Dedifferentiated amniotic fluid mesenchymal stem cell (primary cell): ENCODE measurements around the gene GLRA3.
A peak's percentile ranks its signal among the peaks of the same experiment; 100 is the strongest.

Source experiments
- DNase-seq: peaks from one replicate; pipeline ENCODE4 v3.0.0-alpha.2; 2016; ENCODE audit errors: extremely low spot score

Gene GLRA3

DNA sequence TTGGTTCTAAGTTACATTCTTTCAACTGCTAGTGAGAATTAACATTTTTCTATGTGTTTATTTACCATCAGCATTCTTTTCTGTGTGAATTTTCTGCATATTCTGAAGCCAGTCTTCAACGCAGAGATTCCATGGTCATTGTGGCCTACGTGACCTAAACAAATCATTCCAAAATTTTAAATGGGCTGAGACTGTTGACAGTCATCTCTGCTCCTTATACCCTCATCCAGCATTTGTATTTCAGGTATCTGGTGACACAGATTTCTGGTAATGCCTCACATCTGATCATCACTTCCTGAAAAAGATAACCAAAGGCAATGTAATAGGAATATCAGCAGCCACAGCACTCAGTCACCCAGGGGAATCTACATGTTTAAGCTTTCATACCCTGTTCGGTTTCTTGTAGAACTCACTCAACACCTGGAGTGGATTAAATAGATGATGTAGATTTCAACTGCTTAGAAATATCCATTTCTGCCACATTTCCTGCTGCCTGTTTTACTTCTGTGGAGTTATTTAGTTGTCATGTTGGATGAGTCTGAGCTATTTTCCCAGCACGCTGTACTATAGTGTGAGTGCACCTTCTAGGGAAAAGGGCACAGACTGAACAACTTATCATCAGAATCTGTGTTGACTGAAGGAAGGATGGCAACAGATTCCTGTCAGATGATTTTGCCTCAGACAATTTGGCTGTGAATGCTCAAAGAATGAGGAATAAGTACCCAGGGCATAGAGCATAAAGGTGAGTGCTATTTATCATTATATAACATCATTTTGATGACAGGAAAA, 233.7 kb downstream of the GLRA3 start:
- no peak for DNase-seq

DNA sequence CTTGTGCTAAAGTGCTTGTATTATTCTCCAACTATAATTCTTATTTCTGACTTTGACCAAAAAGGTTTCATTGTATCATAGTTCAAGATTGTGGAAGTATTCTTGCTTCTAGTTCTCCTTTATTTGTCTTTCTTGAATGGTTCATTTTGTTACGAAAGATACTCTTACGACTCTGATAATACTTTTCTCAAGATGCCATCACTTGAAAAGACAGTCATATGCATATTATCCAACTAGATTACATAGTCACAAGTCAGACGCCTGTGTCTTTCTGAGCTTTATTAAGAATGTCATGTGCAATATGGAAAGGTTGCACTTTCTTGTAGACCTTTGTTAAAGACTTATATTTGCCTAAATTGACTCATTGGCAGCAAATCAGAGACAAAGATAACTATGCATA, 235.3 kb downstream of the GLRA3 start:
- DNase-seq = no peak

DNA sequence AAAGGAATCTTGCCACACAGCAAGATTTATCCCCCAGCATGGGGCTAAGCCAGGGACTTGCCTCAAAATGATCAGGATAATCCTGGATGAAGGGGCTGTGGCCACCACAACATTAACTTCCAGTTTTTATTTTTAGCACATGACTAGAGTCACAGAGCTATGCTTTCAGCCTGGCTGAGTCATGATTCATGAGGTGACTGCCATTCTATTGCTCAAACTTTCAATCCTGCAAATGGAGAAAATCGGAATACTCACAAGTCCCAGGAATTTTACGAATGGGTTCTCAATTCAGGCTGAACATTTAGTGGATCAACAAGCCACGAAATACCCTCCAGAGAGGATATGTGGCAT, 236.1 kb downstream of the GLRA3 start:
- peak; percentile 54 for DNase-seq

DNA sequence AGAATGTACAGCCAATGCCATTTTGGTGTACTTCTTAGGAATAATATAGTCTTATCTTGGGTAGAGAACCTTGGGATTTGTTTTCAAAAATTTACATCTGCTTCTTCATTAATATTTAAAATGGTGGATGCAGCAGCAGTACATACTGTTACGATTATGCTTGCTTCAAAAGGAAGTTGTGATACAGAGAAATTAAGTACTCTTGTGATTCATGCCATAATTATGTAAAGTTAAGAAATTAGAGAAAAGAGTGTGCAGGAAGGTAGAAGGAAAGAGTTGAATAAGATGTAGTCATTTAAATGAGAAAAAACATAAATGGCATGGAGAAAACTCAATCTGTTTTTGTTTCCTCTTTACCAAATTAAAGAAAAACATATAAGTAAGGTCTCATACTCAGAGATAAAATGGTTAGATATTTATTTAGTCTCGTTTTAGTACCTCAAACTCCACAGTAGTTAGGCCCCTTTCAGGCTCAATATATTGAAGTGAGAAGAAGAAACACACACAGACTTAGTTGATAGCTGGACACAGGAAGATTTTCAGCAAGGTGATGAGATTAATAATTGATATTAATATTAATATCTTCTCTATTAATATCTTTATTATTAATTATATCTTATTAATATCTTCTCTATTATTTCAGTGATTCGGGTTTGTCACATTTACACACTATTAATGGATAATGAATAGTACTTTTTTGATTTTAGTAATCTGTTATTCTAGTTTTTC, 236.6 kb downstream of the GLRA3 start:
- no peak for DNase-seq

DNA sequence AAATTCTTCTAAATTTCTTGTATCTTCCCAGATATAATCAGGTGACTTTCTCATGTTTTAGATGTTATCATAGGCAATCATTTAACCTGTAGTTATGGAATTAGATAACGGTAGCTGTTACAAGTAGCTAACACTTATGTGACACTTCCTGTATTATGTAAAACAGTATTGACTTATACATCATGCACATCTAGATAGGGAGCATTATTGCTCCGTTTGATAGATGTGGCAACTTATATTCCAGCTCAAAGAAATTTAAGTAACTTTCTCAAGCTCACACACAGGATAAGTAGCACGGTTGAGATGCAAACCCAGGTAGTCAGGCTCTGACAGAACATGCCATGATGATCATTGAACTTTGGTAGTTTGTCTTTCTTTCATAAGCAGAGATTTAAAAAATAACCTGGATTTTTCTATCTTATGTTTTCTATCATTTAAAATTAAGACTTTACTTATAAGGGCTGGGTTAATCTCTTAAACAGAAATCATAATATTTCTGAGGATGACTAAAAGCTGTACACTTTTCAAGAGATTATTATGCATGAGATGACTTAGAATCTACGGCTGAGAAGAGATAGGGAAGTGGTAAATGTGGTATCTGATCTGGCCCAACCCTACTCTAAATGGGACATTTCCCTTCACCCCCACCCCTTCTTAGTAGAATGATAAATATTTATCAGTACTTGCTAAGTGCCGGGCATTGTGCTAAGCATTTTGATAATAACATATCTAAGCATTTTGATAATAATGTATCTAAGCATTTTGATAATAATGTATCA, 237.6 kb downstream of the GLRA3 start:
- no peak for DNase-seq

DNA sequence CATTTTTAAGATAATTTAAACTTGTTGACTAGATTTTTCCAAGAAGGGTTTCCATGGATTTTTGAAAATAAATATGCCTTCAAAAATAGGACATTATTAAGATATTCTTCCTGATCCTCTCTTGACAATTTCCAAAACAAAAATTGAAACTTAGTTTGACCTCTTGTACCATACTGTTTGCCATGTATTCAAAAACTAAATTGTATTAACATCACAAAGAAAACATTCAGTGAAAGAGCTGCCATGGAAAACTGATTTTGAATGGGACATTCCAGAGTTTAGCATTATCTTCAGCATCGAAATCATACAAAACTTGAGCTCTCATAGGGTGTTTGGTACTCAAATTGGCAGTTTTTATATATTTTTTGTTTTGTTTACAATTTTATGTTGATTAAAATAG, 238.7 kb downstream of the GLRA3 start:
- DNase-seq = no peak
